CD14-positive monocyte (primary cell): Measurements from ENCODE around the gene ULK4. TPM values are rescaled to one million over a fixed set of nuclear protein-coding genes. Genes with fewer than 3 reads are reported as not detected.

Source experiments
- DNase-seq, 3 donors: peaks; one replicate each; pipeline ENCODE4 v3.0.0-alpha.2; 2011 to 2022
- H2AFZ ChIP-seq: 2 replicates; pipeline ENCODE4 v1.6.0; 2012; ENCODE audit warnings: mild to moderate bottlenecking, low read depth, low read length, inconsistent platforms; ENCODE audit not compliant: insufficient read depth, poor library complexity, severe bottlenecking
- H3K27ac ChIP-seq, 2 donors: 1 replicate in 1 of 2; 2 replicates in 1 of 2; pipeline ENCODE4 v1.5.1; 2012 to 2013; ENCODE audit warnings: low read length in 2 of 2, control low read depth in 1 of 2, inconsistent platforms in 1 of 2, low read depth in 1 of 2, mild to moderate bottlenecking in 1 of 2
- H3K27me3 ChIP-seq, 2 donors: one replicate each; pipeline versions ENCODE4 v1.6.0 to v1.6.1; 2011 to 2013; ENCODE audit warnings: low read length in 2 of 2; ENCODE audit not compliant: control insufficient read depth in 2 of 2, insufficient read depth in 2 of 2
- H3K36me3 ChIP-seq, 2 donors: replicated peaks in 1 of 2; 1 replicate in 1 of 2; 2 replicates in 1 of 2; pipeline versions ENCODE4 v1.5.1 to v1.6.1; 2012 to 2013; ENCODE audit warnings: low read length in 2 of 2, control low read depth in 1 of 2, inconsistent platforms in 1 of 2, mild to moderate bottlenecking in 1 of 2; ENCODE audit not compliant: insufficient read depth in 2 of 2, control insufficient read depth in 1 of 2
- H3K4me1 ChIP-seq, 2 donors: 1 replicate in 1 of 2; 2 replicates in 1 of 2; pipeline versions ENCODE4 v1.5.1 to v1.6.1; 2012 to 2013; ENCODE audit warnings: low read length in 2 of 2, control low read depth in 1 of 2, inconsistent platforms in 1 of 2, mild to moderate bottlenecking in 1 of 2, moderate library complexity in 1 of 2; ENCODE audit not compliant: insufficient read depth in 2 of 2, control insufficient read depth in 1 of 2
- H3K4me2 ChIP-seq: replicated peaks from 2 replicates; pipeline ENCODE3; 2012; ENCODE audit warnings: low read length, moderate library complexity, mild to moderate bottlenecking; ENCODE audit not compliant: poor library complexity, severe bottlenecking; ENCODE audit errors: extremely low read depth
- H3K4me3 ChIP-seq, 3 experiments: fragments of 200-600 bp in 1 of 3; sonication (generic) in 1 of 3; replicated peaks in 1 of 3; 1 replicate in 2 of 3; 2 replicates in 1 of 3; pipeline ENCODE4 v1.5.1; 2011 to 2013; ENCODE audit warnings: low read length in 3 of 3, mild to moderate bottlenecking in 3 of 3, control low read depth in 2 of 3, low read depth in 2 of 3, inconsistent platforms in 1 of 3, moderate library complexity in 1 of 3
- H3K79me2 ChIP-seq: 2 replicates; pipeline ENCODE4 v1.6.0; 2012; ENCODE audit warnings: mild to moderate bottlenecking, control low read depth, inconsistent platforms, low read length, moderate library complexity; ENCODE audit not compliant: insufficient read depth
- H3K9ac ChIP-seq: 2 replicates; pipeline ENCODE4 v1.6.0; 2017; ENCODE audit warnings: low read length, mild to moderate bottlenecking; ENCODE audit not compliant: insufficient read depth, poor library complexity, severe bottlenecking
- H3K9me3 ChIP-seq, 2 donors: replicated peaks in 1 of 2; 1 replicate in 1 of 2; 2 replicates in 1 of 2; pipeline versions ENCODE4 v1.5.1 to v1.6.1; 2012 to 2013; ENCODE audit warnings: low read length in 2 of 2, control low read depth in 1 of 2; ENCODE audit not compliant: control insufficient read depth in 1 of 2, insufficient read depth in 1 of 2
- H4K20me1 ChIP-seq: 2 replicates; pipeline ENCODE4 v1.6.0; 2012; ENCODE audit warnings: mild to moderate bottlenecking, low read length, control low read depth, moderate library complexity; ENCODE audit not compliant: insufficient read depth
- H3K27ac Mint-ChIP-seq, 7 donors: one replicate each; pipeline ENCODE4 v1.8.0; 2020; ENCODE audit warnings: mild to moderate bottlenecking in 7 of 7, mixed read lengths in 7 of 7, moderate library complexity in 6 of 7, inconsistent platforms in 2 of 7
- H3K27me3 Mint-ChIP-seq, 3 donors: one replicate each; pipeline ENCODE4 v1.8.0; 2021 to 2022; ENCODE audit warnings: low read depth in 3 of 3, mild to moderate bottlenecking in 3 of 3, mixed read lengths in 3 of 3, moderate library complexity in 3 of 3, inconsistent platforms in 1 of 3
- H3K36me3 Mint-ChIP-seq, 2 donors: one replicate each; pipeline ENCODE4 v1.8.0; 2020; ENCODE audit warnings: mixed read lengths in 2 of 2, inconsistent platforms in 1 of 2, mild to moderate bottlenecking in 1 of 2
- H3K4me1 Mint-ChIP-seq: one replicate; pipeline ENCODE4 v1.8.0; 2020; ENCODE audit warnings: mild to moderate bottlenecking, mixed read lengths
- H3K4me3 Mint-ChIP-seq, 2 donors: one replicate each; pipeline ENCODE4 v1.8.0; 2020; ENCODE audit warnings: mild to moderate bottlenecking in 2 of 2, mixed read lengths in 2 of 2, moderate library complexity in 1 of 2
- H3K9me3 Mint-ChIP-seq, 7 donors: one replicate each; pipeline ENCODE4 v1.8.0; 2020 to 2022; ENCODE audit warnings: mixed read lengths in 7 of 7, mild to moderate bottlenecking in 6 of 7, moderate library complexity in 6 of 7, inconsistent platforms in 2 of 7
- CTCF ChIP-seq: fragments of 200-600 bp; IDR thresholded peaks from one replicate; pipeline ENCODE4 v1.8.0; 2022; ENCODE audit warnings: antibody characterized with exemption, mild to moderate bottlenecking
- WGBS: methylation state at CpG from one replicate; pipeline ENCODE4 v1.1.5; 2013; ENCODE audit warnings: missing lambda C conversion rate; ENCODE audit not compliant: insufficient coverage; 5-methylcytosine and 5-hydroxymethylcytosine counted together
- intact Hi-C, 2 donors: fragments of 100-400 bp; cut with micrococcal nuclease; formaldehyde crosslinking; loops; one replicate each; pipeline versions ENCODE4 v1.15.0 to v1.15.1; 2023
- polyA plus RNA-seq, 3 donors: library from polyadenylated mRNA; depleted of rRNA in 1 of 3; unstranded in 2 of 3; stranded (reverse) in 1 of 3; fragments of 300-500 nt in 2 of 3; fragments of >200 nt in 1 of 3; fragmentation: Illumina TruSeq in 2 of 3; gene quantifications; 1 replicate in 2 of 3; 2 replicates in 1 of 3; pipeline ENCODE4 v1.2.3, GENCODE V29; 2012 to 2021

The ULK4 gene
- polyA plus RNA-seq, 3 donors = 6.7 to 14.0 (median 11.8) TPM

GRCh38 chr3:41450416-41451231, 511.3 kb downstream of the ULK4 start:
- no peaks in the 10 kb centered on the region for H3K4me1 ChIP-seq
- no peaks in the 10 kb centered on the region for H3K36me3 ChIP-seq
- 100% methylated on average over 2 of the region's 4 CpGs for WGBS
- H3K27ac Mint-ChIP-seq = no peak overlapping the region
- H3K4me2 ChIP-seq = no peak overlapping the region
- H3K9me3 ChIP-seq = no peaks in the 10 kb centered on the region
- H3K27me3 Mint-ChIP-seq = no peaks in the 10 kb centered on the region
- no peak for DNase-seq
- H3K9me3 Mint-ChIP-seq = peaks cover 0 to 4% (median 0%) of the 10 kb centered on the region in 7 donors
- no peak overlapping the region for H2AFZ ChIP-seq
- no peaks in the 10 kb centered on the region for H3K4me1 Mint-ChIP-seq
- H3K36me3 Mint-ChIP-seq = no peaks in the 10 kb centered on the region
- H3K79me2 ChIP-seq = no peaks in the 10 kb centered on the region
- H3K9ac ChIP-seq = no peak overlapping the region
- intact Hi-C loops = no loop called here
- TF ChIP-seq CTCF = no peak
- no peak overlapping the region for H3K4me3 Mint-ChIP-seq
- H3K27ac ChIP-seq = no peak overlapping the region
- H4K20me1 ChIP-seq = no peaks in the 10 kb centered on the region
- H3K4me3 ChIP-seq = no peak overlapping the region
- no peaks in the 10 kb centered on the region for H3K27me3 ChIP-seq

- Histone ChIP-seq H3K27me3 (no peaks in the 10 kb centered on the region), H3K4me3 (no peak overlapping the region), H3K9ac (no peak overlapping the region), H3K27ac (no peak overlapping the region), H3K79me2 (no peaks in the 10 kb centered on the region), H3K9me3 (no peaks in the 10 kb centered on the region), H3K4me1 (no peaks in the 10 kb centered on the region), H2AFZ (no peak overlapping the region), H3K4me2 (no peak overlapping the region), H4K20me1 (no peaks in the 10 kb centered on the region), H3K36me3 (no peaks in the 10 kb centered on the region)
- intact Hi-C loops = no loop called here
- 62% methylated on average over 2 of the region's 4 CpGs for WGBS
- no peaks in the 10 kb centered on the region for H3K9me3 Mint-ChIP-seq
- H3K4me1 Mint-ChIP-seq = no peaks in the 10 kb centered on the region
- H3K27me3 Mint-ChIP-seq = no peaks in the 10 kb centered on the region
- H3K4me3 Mint-ChIP-seq = no peak overlapping the region
- no peak for DNase-seq
- H3K36me3 Mint-ChIP-seq = no peaks in the 10 kb centered on the region
- no peak overlapping the region for H3K27ac Mint-ChIP-seq
- no peak for TF ChIP-seq CTCF
Measured at GRCh38 chr3:41448396-41448795, 513.5 kb downstream of the ULK4 start.
